ENCODE results near the gene TMC1. TPM values are rescaled to one million over a fixed set of nuclear protein-coding genes. Genes with fewer than 3 reads are reported as not detected.

Gene TMC1
- total and polyA plus RNA-seq, 2 of the 8 experiments (the other 6 are each of a cell fraction or from before 2014, with no cell fraction given) = 0.95 to 0.98 TPM

GRCh38 chr9:72858089-72858912 is 336.9 kb downstream of the TMC1 start:
- Histone ChIP-seq H2BK120ac (replicated peaks; ENCODE audit: low read depth, low read length) (no peak overlapping the region), H3K14ac (ENCODE audit: insufficient read length) (no peak overlapping the region), H3K18ac (ENCODE audit: extremely low read depth, low read length) (no peak overlapping the region), H3K23me2 (ENCODE audit: low read depth, low read length) (no peaks in the 10 kb centered on the region), H4K8ac (ENCODE audit: extremely low read depth, insufficient read depth, low read length) (no peak overlapping the region), H3K9me3 (ENCODE audit: insufficient read depth in 2 of 2, low read depth in 1 of 2, low read length in 1 of 2) (no peaks in the 10 kb centered on the region), H3K23ac (ENCODE audit: insufficient read length) (no peak overlapping the region), H4K20me1 (replicated peaks in 1 of 2; ENCODE audit: control insufficient read depth in 1 of 2, insufficient read depth in 2 of 2, low read length in 2 of 2) (no peaks in the 10 kb centered on the region), H4K5ac (ENCODE audit: insufficient read length, low read depth, low read length) (no peak overlapping the region), H2BK15ac (ENCODE audit: low read length) (no peak overlapping the region), H3K56ac (replicated peaks; ENCODE audit: insufficient read length, low read depth, low read length) (no peak overlapping the region), H3K4me3 (ENCODE audit: extremely low read depth in 1 of 4, insufficient read depth in 2 of 4, low read depth in 3 of 4, low read length in 4 of 4) (no peak overlapping the region), H2BK5ac (ENCODE audit: low read depth, low read length) (no peak overlapping the region), H3K4me1 (replicated peaks in 1 of 4; ENCODE audit: control insufficient read depth in 3 of 4, insufficient read depth in 4 of 4, low read length in 3 of 4) (peaks cover 0 to 2% (median 1%) of the 10 kb centered on the region in 4 experiments; a peak in 3 of 7 replicates), H3K9ac (replicated peaks in 1 of 4; ENCODE audit: extremely low read depth in 1 of 4, low read depth in 3 of 4, low read length in 3 of 4) (no peak overlapping the region), H3K79me1 (ENCODE audit: low read depth, low read length) (no peaks in the 10 kb centered on the region), H4K91ac (replicated peaks; ENCODE audit: insufficient read length, low read length) (no peak overlapping the region), H3K4me2 (ENCODE audit: insufficient read depth in 1 of 2, low read depth in 2 of 2, low read length in 2 of 2) (no peak overlapping the region), H2BK20ac (ENCODE audit: low read length) (0 out of 2 replicates have a peak overlapping the region, but pooled peaks have one; percentile 78), H3K79me2 (ENCODE audit: control insufficient read depth in 1 of 2, insufficient read depth in 2 of 2, low read length in 2 of 2) (no peaks in the 10 kb centered on the region), H2BK12ac (ENCODE audit: low read depth, low read length) (no peak overlapping the region; the same call in 1 of the 2 replicates), H3K27me3 (replicated peaks in 1 of 4; ENCODE audit: control insufficient read depth in 3 of 4, extremely low read depth in 1 of 4, insufficient read depth in 3 of 4, low read length in 3 of 4) (no peaks in the 10 kb centered on the region), H3K4ac (replicated peaks; ENCODE audit: insufficient read length, low read depth, low read length) (no peak overlapping the region), H3K36me3 (ENCODE audit: control insufficient read depth in 2 of 4, insufficient read depth in 4 of 4, low read length in 3 of 4) (no peaks in the 10 kb centered on the region), H2AFZ (ENCODE audit: low read length) (peak overlapping the region; percentile 94), H3K27ac (ENCODE audit: low read depth, low read length) (no peak overlapping the region), H2AK5ac (ENCODE audit: low read depth, low read length) (no peak overlapping the region)
- DNase-seq (ENCODE audit: low read depth in 1 of 2, low spot score in 2 of 2) (no peak), FAIRE-seq (no peak)
- POLR2A ChIA-PET (ENCODE audit: partially characterized antibody) = no interaction called here
- WGBS, 2 experiments (ENCODE audit: extremely low coverage in 1 of 2, insufficient coverage in 1 of 2, insufficient read length in 1 of 2, insufficient replicate concordance in 2 of 2, low coverage in 1 of 2, low lambda C conversion rate in 2 of 2, missing lambda C conversion rate in 1 of 2) = 75% methylated on average over 5 of the region's 5 CpGs; no CpG with 5 or more reads in 1 of the 2 experiments
- CTCF ChIA-PET (ENCODE audit: partially characterized antibody) = interaction anchor here (0.6 to 5.9 kb wide), 24 partner anchors 14 to 819 kb away, joined by 3 to 44 read pairs (median 4); no protein-coding TSS in a partner anchor
- TF ChIP-seq ASH2L (IDR thresholded peaks at IDR 0.05; ENCODE audit: low read length) (no peak), TCF12 (IDR thresholded peaks at IDR 0.05; ENCODE audit: low read depth, low read length) (no peak), FOSL1 (IDR thresholded peaks at IDR 0.05; ENCODE audit: insufficient read depth, low read depth, low read length) (no peak), RXRA (IDR thresholded peaks at IDR 0.05; ENCODE audit: insufficient read depth, low read depth, low read length) (no peak), JUND (IDR thresholded peaks at IDR 0.05; ENCODE audit: low read length) (no peak), YY1 (IDR thresholded peaks at IDR 0.05; ENCODE audit: low read depth, low read length) (no peak), CBX8 (IDR thresholded peaks at IDR 0.05; ENCODE audit: borderline replicate concordance, low read depth, low read length) (no peak), CBX5 (IDR thresholded peaks at IDR 0.05; ENCODE audit: low read depth, low read length) (no peak)
- TF ChIP-seq, protein P1, sequence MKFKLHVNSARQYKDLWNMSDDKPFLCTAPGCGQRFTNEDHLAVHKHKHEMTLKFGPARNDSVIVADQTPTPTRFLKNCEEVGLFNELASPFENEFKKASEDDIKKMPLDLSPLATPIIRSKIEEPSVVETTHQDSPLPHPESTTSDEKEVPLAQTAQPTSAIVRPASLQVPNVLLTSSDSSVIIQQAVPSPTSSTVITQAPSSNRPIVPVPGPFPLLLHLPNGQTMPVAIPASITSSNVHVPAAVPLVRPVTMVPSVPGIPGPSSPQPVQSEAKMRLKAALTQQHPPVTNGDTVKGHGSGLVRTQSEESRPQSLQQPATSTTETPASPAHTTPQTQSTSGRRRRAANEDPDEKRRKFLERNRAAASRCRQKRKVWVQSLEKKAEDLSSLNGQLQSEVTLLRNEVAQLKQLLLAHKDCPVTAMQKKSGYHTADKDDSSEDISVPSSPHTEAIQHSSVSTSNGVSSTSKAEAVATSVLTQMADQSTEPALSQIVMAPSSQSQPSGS (IDR thresholded peaks at IDR 0.05; ENCODE audit: low read length) = no peak

Data from H1 (cell line).